NCI-H2029 treated with DMSO at 0.1 percent for 48 hours (cell line): ENCODE results near the gene AQP5.
"Not testable (repeated sequence)": the region's sequence is repeated elsewhere in the genome, so short reads cannot be mapped to it uniquely, and the experiment has no call there.

ENCODE experiments used
- DNase-seq: peaks from one replicate; lab custom pipeline; 2025; lab: John Stamatoyannopoulos, UW

AQP5 gene

DNA sequence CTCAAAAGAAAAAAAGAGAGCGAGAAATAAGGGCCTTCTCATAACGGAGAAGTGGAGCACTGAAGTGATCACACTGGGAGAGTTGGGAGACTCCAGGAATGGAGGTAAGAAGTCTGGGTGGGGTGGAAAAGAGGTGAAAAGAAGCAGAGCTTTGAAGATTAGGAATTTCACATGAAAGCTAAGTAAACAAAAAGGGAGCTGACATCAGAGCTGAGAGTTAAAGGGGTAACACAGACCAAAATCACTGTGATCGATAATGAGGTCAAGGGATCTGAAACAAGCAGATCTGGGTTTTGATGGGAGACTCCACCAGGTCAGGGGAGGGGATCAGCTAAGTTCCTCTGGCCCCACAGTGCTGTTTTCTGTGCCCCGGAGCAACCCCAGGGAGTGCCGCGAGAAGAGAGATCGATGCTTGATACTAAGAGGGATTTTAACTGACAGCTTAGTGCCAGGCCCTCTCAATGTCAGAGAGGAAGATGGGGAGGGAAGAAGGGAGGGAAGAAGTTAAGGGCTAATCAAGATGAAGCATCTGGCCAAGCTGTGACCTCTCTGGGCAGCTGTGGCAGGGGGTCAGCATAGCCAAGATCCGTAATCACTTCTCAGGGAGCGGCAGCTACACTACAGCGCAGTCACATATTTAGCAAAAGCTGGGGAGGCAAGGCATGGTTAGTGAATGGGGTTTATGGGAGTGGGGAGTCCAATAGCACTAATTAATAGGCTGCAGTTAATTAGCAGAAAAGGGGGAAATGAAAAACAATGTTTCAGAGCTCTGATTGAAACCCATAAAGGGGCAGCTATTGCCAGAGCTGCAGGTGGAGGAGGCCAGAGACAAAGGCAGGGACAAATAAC, 19.1 kb downstream of the AQP5 start:
- DNase-seq, result no peak

DNA sequence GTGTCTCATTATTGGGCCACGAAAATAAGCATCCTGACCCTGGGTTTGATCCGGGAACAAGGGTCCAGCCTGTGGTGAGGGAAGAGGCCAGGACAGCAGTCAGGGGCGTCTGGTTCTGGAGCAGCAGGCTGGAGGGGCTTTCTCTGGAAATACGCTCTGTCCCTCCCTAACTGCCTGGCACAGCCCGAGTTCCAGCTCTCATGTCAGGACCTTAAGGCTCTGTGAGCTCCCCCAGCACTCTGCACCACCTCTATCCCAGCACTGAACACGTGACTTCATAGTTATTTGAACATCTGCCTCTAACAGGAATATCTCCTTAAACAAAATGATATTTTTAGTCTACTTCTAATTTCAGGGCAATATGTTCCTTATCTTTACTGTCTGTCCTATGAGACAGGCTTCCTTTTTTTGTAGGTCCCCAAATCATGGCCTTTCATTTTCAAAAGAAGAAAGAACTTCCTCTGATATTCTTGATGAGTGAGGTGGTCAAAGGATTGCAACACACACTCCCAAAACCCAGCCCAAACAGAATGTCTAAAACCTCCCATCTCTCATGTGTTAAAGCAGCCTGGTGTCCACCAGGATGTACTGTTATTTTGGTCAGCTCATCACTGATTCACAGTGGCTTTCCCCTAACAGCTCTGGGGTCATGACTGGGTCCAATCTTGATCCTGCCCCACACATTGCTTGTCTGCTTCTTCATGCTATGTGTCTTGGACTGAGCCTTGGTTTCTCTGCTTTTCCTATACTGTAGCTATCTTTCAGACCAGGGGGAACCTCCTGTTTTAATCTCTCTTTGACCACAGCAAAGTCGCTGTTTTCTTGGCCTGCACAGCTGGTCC, 20.8 kb downstream of the AQP5 start:
- no peak for DNase-seq

DNA sequence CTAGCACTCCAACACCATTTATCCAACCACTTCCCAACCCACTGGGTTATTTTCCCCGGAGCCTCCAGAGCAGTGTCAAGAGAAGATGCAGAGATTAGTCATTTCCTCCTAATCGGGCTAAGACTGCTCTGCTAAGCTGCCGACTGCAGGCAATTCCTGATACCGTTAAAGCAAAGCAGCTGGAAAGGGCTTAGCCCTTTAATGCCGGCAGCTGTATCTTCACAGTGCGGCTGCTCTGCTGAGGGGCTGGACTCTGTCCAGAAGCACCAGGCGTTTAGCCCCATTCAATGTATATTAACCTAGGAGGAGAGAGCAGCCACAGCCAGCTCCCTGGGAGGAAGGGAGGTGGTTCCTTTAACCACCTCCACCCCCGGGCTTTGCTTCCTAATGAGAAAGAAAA, 22.2 kb downstream of the AQP5 start:
- DNase-seq, result no peak

DNA sequence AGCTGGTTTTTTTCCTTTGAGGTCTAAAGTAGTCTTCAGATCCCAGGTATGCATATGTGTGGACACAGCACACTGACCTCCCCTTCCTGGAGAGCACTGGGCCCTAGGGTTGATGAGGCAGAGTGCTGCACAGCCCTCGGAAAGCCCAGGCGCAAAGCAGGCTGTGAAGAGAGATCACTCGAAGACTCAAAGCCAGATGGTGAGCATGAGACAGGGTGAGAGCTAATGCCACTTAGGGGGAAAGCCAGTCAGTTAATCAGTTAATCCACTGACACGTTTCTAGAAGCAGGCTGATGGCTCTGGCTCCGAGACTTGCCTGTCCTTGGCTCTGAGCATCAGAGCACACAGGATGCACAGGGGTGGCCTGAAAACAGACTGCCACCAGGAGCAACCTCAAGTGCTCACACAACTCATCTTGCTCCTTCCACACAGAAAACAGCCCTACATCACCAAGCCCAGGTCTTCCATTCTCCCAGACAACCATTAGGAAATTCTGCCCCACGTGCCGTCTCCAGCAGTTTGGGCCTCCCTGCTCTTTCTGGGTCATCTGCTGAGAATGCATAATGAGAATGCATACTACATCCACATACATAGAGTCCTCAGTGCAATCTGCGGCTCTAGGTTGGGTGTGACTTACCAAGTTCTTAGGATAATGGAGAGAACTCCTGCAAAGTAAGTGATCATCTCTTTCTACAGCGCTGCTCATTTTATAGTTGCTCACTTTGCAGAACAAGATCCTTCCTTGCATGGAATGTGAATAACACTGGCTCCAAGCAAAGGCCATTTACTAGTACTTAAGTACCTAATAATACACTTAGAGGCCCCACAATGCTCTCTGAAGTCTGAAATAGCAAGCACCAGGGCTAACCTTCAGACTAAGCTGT, 23.0 kb downstream of the AQP5 start:
- DNase-seq, result no peak

GRCh38 chr12:49985981-49986380, 24.3 kb downstream of the AQP5 start:
- no peak for DNase-seq

DNA sequence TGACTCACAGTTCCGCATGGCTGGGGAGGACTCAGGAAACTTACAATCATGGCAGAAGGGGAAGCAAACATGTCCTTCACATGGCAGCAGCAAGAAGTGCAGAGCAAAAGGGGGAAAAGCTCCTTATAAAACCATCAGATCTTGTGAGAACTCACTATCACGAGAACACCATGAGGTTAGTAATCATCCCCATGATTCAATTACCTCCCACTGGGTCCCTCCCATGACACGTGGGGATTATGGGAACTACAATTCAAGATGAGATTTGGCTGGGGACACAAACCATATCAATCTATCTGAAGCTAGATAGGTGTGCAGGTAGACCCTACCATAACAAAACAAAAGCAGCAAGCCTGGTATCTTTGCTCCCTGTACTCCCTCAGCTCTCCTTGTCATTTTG, 24.8 kb downstream of the AQP5 start:
- DNase-seq, result not testable (repeated sequence)

DNA sequence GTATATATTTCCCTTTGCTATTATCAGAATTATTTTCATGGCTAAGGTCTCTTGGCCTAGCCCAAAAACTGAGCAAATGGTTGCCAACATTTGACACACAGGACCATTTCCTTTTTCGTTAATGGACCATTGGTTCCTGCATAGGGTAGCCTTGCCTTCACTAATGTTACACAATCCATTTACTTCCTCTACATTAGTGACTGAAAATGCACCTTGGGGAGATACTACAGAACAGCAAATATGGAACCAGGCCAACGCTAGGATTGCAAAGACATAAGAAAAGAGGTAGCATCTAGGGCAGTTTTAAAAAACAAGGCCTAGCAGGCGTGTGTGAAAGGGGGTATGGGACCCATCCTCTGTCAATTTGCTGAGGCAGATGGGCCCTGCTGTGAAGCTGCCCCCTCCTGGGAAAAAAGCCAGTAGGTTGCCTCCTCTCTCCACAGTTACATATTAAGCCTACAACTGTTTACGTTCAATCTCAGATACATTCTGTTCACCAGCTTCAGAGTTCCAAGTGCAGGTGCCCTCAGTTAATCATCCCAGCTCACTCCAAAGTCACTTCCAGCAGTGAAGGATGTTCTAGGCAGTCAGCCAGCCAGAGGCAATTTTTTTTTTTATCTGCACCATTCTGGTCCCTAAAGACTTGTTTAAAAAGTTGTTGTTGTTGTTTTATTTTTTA, 26.1 kb downstream of the AQP5 start:
- no peak for DNase-seq

GRCh38 chr12:49989400-49989799, 27.7 kb downstream of the AQP5 start:
- DNase-seq, result not testable (repeated sequence)

- no peak for DNase-seq
Observed at GRCh38 chr12:49990273-49990672, 28.6 kb downstream of the AQP5 start.

GRCh38 chr12:49998453-49998852, 36.8 kb downstream of the AQP5 start:
- DNase-seq, result no peak

DNA sequence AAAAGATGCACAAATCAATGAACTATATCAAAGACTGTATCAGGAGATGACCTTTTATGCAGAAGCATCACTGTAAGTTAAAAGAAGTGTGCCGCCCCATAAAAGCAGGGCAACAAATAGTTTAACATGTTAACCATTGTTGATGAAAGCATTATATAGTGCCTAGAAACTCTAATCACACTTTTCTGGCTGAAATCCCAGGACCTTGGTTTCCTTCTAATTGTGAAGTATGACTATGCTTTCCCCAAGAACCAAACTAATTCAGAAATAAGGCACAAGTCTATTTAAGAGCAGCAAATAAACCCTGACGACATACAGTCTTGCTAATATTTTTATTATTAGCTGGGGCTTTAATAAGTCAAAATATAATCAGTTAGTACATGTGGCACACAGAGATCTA, 41.9 kb downstream of the AQP5 start:
- DNase-seq, result no peak

- no peak for DNase-seq
Observed at GRCh38 chr12:50004696-50005095, 43.0 kb downstream of the AQP5 start.

- DNase-seq, result no peak
Observed at GRCh38 chr12:50005175-50005574, 43.5 kb downstream of the AQP5 start.

- no peak for DNase-seq
Observed at GRCh38 chr12:50006280-50006679, 44.6 kb downstream of the AQP5 start.

GRCh38 chr12:50006754-50007442, 45.2 kb downstream of the AQP5 start:
- DNase-seq, result no peak

GRCh38 chr12:50013361-50014147, 51.9 kb downstream of the AQP5 start:
- no peak for DNase-seq

DNA sequence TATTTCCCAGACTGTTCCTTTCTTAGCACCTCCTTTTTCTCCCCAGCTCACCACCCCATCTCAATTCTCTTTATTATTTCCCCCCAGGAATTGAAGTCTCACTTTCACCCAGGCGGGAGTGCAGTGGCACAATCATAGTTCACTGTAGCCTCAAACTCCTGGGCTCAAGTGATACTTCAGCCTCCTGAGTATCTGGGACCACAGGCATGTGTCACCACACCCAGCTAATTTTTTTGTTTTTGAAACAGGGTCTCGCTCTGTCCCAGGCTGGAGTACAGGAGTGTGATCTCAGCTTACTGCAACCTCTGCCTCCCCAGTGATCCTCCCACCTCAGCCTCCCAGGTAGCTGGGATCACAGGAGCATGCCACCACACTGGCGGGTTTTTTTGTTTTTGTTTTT, 52.7 kb downstream of the AQP5 start:
- no peak for DNase-seq
